Fibroblast of mammary gland (primary cell): Measurements from ENCODE around the gene MARCHF9.
"Not testable (repeated sequence)": the region's sequence is repeated elsewhere in the genome, so short reads cannot be mapped to it uniquely, and the experiment has no call there.

Experiments
- DNase-seq: peaks from one replicate; pipeline ENCODE4 v3.0.0-alpha.2; 2010; ENCODE audit warnings: low read depth
- H3K4me3 ChIP-seq: 2 replicates; pipeline ENCODE4 v1.5.1; 2011; ENCODE audit warnings: low read depth, mild to moderate bottlenecking, low read length, moderate library complexity; ENCODE audit not compliant: control insufficient read depth
- TF ChIP-seq, protein P1 (sequence below): conservative IDR thresholded peaks from 2 replicates; pipeline ENCODE4 v1.5.1; 2011; ENCODE audit warnings: low read depth, low read length, inconsistent platforms; ENCODE audit not compliant: control insufficient read depth, insufficient read depth

Gene MARCHF9

DNA sequence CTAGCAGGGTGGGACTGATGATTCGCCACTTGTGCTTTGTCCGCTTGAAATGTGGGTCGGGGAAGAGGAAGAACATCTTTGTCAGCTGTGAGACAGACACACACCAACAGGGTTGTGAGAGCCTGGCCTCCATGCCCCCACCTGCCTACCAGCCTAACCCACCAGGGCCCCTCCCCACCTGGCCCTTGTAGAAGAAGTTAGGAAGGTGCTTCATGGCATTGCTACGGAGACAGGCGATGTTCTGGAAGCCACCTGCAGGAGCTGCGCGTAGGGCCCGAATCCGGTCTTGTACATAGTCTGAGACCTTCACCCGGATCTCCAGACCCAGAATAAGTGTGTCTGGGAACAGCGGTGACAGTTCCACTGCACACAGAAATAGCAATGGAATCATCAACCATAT is 14.7 kb downstream of the MARCHF9 start:
- no peak overlapping the region for H3K4me3 ChIP-seq

GRCh38 chr12:57770734-57771133 is 15.8 kb downstream of the MARCHF9 start:
- TF ChIP-seq, protein P1, sequence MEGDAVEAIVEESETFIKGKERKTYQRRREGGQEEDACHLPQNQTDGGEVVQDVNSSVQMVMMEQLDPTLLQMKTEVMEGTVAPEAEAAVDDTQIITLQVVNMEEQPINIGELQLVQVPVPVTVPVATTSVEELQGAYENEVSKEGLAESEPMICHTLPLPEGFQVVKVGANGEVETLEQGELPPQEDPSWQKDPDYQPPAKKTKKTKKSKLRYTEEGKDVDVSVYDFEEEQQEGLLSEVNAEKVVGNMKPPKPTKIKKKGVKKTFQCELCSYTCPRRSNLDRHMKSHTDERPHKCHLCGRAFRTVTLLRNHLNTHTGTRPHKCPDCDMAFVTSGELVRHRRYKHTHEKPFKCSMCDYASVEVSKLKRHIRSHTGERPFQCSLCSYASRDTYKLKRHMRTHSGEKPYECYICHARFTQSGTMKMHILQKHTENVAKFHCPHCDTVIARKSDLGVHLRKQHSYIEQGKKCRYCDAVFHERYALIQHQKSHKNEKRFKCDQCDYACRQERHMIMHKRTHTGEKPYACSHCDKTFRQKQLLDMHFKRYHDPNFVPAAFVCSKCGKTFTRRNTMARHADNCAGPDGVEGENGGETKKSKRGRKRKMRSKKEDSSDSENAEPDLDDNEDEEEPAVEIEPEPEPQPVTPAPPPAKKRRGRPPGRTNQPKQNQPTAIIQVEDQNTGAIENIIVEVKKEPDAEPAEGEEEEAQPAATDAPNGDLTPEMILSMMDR: no peak
- DNase-seq: no peak
- H3K4me3 ChIP-seq: no peak overlapping the region

More for the DNA sequence above, 14.7 kb downstream of the MARCHF9 start:
- TF ChIP-seq, protein P1: no peak
- DNase-seq: no peak

GRCh38 chr12:57771236-57771872 is 16.5 kb downstream of the MARCHF9 start:
- TF ChIP-seq, protein P1: no peak
- peak overlapping the region; percentile 95 for H3K4me3 ChIP-seq
- DNase-seq: peak; percentile 92

GRCh38 chr12:57771873-57772428 is 17.0 kb downstream of the MARCHF9 start, which contains the start of gene METTL1:
Gene METTL1 (minus strand): TSS chr12:57772105. CDS start chr12:57772083, 22 bp downstream.
- DNase-seq: peak; percentile 97
- H3K4me3 ChIP-seq: peak within 1 kb of the TSS; percentile 95
- TF ChIP-seq, protein P1: no peak

- TF ChIP-seq, protein P1: no peak
- DNase-seq: peak; percentile 47
- H3K4me3 ChIP-seq: peak within 1 kb of the TSS; percentile 95
Observed at GRCh38 chr12:57772429-57773322, 17.8 kb downstream of the MARCHF9 start, which contains the start of gene EEF1AKMT3. Gene EEF1AKMT3 (plus strand): TSS chr12:57772614. CDS start chr12:57772725, 111 bp downstream.

GRCh38 chr12:57774634-57775033 is 19.7 kb downstream of the MARCHF9 start:
- not testable (repeated sequence) for DNase-seq

More at GRCh38 chr12:57774634-57775033, 19.7 kb downstream of the MARCHF9 start:
- not testable (repeated sequence) for H3K4me3 ChIP-seq
